Muscle layer of colon (tissue), 2 donors: ENCODE data around the gene ZMIZ1.

Source experiments
- H3K27ac ChIP-seq: one replicate; pipeline ENCODE4 v1.7.0; 2013; ENCODE audit warnings: low read depth, mild to moderate bottlenecking, low read length, moderate library complexity
- H3K27me3 ChIP-seq, 2 donors: one replicate each; pipeline ENCODE4 v1.7.0; 2013; ENCODE audit warnings: low read length in 2 of 2, mild to moderate bottlenecking in 2 of 2; ENCODE audit not compliant: insufficient read depth in 2 of 2, control insufficient read depth in 1 of 2
- H3K36me3 ChIP-seq: one replicate; pipeline ENCODE4 v1.7.0; 2013; ENCODE audit warnings: mild to moderate bottlenecking, low read length; ENCODE audit not compliant: insufficient read depth
- H3K4me1 ChIP-seq: one replicate; pipeline ENCODE4 v1.7.0; 2013; ENCODE audit warnings: mild to moderate bottlenecking, low read length; ENCODE audit not compliant: insufficient read depth
- H3K4me3 ChIP-seq, 2 donors: one replicate each; pipeline ENCODE4 v1.7.0; 2013; ENCODE audit warnings: low read length in 2 of 2, low read depth in 1 of 2, mild to moderate bottlenecking in 1 of 2, moderate library complexity in 1 of 2
- H3K9ac ChIP-seq: one replicate; pipeline ENCODE4 v1.7.0; 2013; ENCODE audit warnings: low read length
- H3K9me3 ChIP-seq: one replicate; pipeline ENCODE4 v1.7.0; 2013; ENCODE audit warnings: mild to moderate bottlenecking, low read length
- donor health status: abdominal sarcoma.
- donor health status: Adenocarcinoma of cecum.

The ZMIZ1 gene

DNA sequence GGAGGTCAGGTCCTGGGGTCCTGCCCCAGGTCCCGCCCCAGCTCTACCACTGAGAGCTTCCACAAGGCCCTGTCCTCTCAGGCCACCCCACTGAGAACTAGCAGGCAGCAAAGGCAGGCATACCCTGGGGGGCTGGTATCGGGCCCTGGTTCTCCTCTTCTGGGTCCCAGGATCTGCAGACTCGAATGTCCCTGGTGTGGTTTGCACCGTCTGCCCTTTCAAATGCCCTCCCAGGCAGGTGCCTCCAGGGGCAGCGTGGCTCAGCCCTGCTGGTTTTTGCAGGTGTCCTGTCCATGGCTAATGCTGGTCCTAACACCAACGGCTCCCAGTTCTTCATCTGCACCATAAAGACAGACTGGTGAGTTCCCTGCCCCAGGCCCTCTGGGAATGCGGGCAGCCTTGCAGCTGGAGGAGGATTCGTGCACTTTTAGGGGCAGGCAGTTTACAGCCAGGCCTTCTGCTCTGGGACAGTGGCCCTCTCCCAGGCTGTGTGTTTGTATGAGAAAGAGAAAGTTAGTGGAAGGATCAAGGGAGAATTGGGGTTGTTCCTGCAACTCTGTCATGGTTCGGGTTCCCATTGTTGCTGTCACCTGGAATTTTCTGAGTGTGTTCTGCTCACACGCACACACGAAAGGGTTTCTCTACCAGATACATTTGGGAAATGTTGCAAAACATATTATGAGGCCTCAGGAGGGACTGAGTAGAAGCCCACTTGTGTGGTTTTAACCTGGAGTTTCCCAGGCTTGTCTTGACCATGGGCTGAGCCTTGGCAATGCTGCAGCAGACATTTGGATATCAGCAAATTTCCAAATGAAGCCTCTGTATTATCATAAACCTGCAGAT, 283.5 kb downstream of the ZMIZ1 start:
- no peaks in the 10 kb centered on the region for H3K9me3 ChIP-seq
- H3K4me1 ChIP-seq, result peaks cover 11% of the 10 kb centered on the region
- H3K36me3 ChIP-seq, result peaks cover 62% of the 10 kb centered on the region
- H3K4me3 ChIP-seq, result no peak overlapping the region
- no peak overlapping the region for H3K9ac ChIP-seq
- no peak overlapping the region for H3K27ac ChIP-seq
- no peaks in the 10 kb centered on the region for H3K27me3 ChIP-seq

DNA sequence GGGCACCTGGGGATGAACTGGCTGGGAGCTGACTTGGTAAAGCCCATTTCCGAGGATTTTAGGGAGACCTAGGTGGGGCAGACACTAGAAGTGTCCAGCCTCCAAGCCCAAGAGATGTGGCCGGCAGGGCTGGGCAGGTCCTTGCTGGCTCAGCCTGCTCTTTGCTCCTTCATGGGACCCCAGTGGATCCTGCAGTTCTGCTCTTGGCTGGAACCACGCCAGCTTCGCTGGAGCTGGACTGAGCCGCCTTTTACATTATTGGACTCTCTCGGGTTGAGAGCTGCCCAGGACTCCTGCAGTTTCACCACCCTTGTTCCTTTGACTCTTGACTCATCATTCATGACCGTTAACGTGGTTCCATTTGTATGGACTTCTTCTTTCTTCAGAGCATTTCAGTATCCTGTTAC, 284.2 kb downstream of the ZMIZ1 start:
- Histone ChIP-seq H3K36me3 (peaks cover 62% of the 10 kb centered on the region), H3K27ac (no peak overlapping the region), H3K9ac (no peak overlapping the region), H3K27me3 (no peaks in the 10 kb centered on the region), H3K9me3 (no peaks in the 10 kb centered on the region), H3K4me1 (peaks cover 11% of the 10 kb centered on the region), H3K4me3 (no peak overlapping the region)

DNA sequence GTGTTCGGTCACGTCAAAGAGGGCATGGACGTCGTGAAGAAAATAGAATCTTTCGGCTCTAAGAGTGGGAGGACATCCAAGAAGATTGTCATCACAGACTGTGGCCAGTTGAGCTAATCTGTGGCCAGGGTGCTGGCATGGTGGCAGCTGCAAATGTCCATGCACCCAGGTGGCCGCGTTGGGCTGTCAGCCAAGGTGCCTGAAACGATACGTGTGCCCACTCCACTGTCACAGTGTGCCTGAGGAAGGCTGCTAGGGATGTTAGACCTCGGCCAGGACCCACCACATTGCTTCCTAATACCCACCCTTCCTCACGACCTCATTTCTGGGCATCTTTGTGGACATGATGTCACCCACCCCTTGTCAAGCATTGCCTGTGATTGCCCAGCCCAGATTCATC, 285.0 kb downstream of the ZMIZ1 start:
- Histone ChIP-seq H3K4me3 (no peak overlapping the region), H3K4me1 (peaks cover 5% of the 10 kb centered on the region), H3K9me3 (no peaks in the 10 kb centered on the region), H3K9ac (no peak overlapping the region), H3K36me3 (peaks cover 62% of the 10 kb centered on the region), H3K27ac (no peak overlapping the region), H3K27me3 (no peaks in the 10 kb centered on the region)

DNA sequence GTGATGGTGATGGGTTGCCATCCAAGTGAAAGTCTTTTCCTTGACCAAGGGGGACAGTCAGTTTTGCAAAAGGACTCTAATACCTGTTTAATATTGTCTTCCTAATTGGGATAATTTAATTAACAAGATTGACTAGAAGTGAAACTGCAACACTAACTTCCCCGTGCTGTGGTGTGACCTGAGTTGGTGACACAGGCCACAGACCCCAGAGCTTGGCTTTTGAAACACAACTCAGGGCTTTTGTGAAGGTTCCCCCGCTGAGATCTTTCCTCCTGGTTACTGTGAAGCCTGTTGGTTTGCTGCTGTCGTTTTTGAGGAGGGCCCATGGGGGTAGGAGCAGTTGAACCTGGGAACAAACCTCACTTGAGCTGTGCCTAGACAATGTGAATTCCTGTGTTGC, 285.4 kb downstream of the ZMIZ1 start:
- no peaks in the 10 kb centered on the region for H3K9me3 ChIP-seq
- H3K36me3 ChIP-seq, result peaks cover 62% of the 10 kb centered on the region
- H3K4me3 ChIP-seq, result no peak overlapping the region

DNA sequence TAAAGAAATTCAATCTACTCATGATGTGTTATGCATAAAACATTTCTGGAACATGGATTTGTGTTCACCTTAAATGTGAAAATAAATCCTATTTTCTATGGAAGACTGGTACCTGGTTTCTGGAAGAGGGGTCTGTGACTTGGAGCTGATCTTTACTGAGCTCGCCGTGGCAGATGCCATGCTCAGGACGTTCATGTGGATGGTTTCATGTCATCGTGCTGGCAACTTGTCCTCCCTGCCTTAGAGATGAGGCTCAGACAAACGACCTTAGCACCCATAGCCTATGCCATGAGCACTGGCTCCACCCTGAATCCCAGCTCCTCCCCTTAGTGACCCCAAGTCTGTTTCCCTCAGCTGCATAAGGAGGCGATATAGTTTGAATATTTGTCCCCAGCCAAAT, 285.8 kb downstream of the ZMIZ1 start:
- no peak overlapping the region for H3K4me3 ChIP-seq
- H3K27me3 ChIP-seq, result no peaks in the 10 kb centered on the region
- H3K36me3 ChIP-seq, result peaks cover 57% of the 10 kb centered on the region
- H3K9me3 ChIP-seq, result no peaks in the 10 kb centered on the region
- no peak overlapping the region for H3K27ac ChIP-seq
- no peak overlapping the region for H3K9ac ChIP-seq
- no peaks in the 10 kb centered on the region for H3K4me1 ChIP-seq

More for the DNA sequence above, 285.4 kb downstream of the ZMIZ1 start:
- Histone ChIP-seq H3K27ac (no peak overlapping the region), H3K9ac (no peak overlapping the region), H3K27me3 (no peaks in the 10 kb centered on the region), H3K4me1 (peaks cover under 1% of the 10 kb centered on the region)

DNA sequence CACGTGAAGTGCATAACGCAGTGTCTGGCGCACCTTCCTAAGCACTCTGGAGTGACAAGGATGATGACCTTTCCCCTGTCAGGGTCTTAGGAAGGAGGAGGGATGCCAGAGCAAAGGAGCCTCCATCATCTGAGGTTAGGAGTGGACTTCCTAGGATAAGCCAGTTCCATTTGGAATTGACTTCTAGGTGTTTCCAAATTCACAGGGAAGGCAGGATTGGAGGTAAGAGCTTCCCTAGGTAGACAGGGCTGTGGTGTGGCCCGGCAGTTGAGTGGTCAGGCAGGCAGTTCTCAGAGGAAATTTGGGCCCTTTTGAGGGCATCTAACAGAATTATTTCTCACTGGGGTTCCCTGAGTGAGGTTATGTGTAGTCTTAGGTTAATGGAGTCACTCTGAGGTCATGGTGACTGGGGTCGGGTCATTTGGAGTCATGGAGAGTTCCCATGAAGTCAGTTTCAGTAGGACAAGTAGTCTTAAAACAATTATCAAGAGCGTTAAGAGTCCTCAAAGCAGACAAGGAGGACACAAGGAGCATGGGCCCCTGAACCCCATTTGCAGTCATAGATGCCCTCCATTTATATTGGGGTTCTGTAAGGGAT, 286.8 kb downstream of the ZMIZ1 start:
- Histone ChIP-seq H3K36me3 (peaks cover 48% of the 10 kb centered on the region), H3K27ac (no peak overlapping the region), H3K9me3 (no peaks in the 10 kb centered on the region), H3K27me3 (no peaks in the 10 kb centered on the region), H3K4me1 (no peaks in the 10 kb centered on the region), H3K9ac (no peak overlapping the region), H3K4me3 (no peak overlapping the region)

DNA sequence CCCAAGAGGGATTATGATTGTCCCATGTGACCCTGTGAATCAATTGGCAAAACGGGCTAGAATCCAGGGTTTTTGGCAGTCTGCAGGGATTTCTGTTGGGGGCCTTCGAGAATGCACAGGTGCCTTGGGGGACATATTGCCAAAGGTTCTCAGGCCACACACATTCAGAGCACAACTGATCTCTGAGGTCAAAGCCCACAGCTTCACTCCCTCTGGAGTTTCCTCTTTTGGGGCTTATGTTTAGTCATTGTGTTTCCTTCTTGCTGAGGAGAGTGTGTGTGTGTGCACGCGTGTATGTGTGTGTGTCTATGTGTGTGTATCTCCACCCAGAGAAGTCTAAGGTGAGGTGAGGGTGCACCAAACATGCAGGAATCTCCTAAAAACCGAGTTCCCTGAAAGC, 287.3 kb downstream of the ZMIZ1 start:
- no peak overlapping the region for H3K4me3 ChIP-seq
- H3K36me3 ChIP-seq, result peaks cover 43% of the 10 kb centered on the region
- H3K27ac ChIP-seq, result no peak overlapping the region
- no peaks in the 10 kb centered on the region for H3K4me1 ChIP-seq
- H3K27me3 ChIP-seq, result no peaks in the 10 kb centered on the region
- no peaks in the 10 kb centered on the region for H3K9me3 ChIP-seq
- no peak overlapping the region for H3K9ac ChIP-seq

DNA sequence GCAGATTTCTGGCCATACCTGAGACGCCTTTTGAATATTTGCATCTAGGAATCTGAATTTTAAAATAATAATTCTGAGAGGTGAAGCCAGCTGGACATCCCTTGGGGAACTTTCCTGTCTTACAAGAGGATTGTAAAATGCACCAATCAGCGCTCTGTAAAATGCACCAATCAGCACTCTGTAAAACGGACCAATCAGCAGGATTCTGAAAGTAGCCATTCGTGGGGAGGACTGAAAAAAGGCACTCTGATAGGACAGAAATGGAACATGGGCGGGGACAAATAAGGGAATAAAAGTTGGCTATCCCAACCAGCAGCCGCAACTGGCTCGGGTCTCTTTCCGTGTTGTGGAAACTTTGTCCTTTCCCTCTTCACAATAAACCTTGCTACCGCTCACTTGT, 288.4 kb downstream of the ZMIZ1 start:
- Histone ChIP-seq H3K4me3 (no peak overlapping the region), H3K9ac (no peak overlapping the region), H3K4me1 (no peaks in the 10 kb centered on the region), H3K27ac (no peak overlapping the region), H3K9me3 (no peaks in the 10 kb centered on the region), H3K27me3 (no peaks in the 10 kb centered on the region), H3K36me3 (peaks cover 34% of the 10 kb centered on the region)

DNA sequence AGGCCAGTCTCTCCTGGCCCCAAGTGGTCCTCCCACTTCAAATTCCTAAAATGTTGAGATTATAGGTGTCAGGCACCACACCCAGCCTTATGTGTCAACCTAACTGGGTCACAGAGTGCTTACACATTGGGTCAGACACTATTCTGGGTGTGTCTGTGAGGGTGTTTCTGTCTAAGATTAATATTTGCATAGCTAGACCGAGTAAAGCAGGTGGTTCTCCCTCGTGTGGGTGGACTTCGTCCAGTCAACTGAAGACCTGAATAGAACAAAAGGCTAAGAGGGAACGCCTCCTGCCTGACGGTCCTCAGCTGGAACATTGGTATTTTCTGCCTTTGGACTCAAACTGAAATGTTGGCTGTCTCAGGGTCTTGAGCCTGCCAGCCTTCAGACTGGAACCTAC, 290.0 kb downstream of the ZMIZ1 start:
- Histone ChIP-seq H3K4me3 (no peak overlapping the region), H3K4me1 (no peaks in the 10 kb centered on the region), H3K9ac (no peak overlapping the region), H3K27me3 (no peaks in the 10 kb centered on the region), H3K36me3 (peaks cover 18% of the 10 kb centered on the region), H3K27ac (no peak overlapping the region), H3K9me3 (no peaks in the 10 kb centered on the region)

DNA sequence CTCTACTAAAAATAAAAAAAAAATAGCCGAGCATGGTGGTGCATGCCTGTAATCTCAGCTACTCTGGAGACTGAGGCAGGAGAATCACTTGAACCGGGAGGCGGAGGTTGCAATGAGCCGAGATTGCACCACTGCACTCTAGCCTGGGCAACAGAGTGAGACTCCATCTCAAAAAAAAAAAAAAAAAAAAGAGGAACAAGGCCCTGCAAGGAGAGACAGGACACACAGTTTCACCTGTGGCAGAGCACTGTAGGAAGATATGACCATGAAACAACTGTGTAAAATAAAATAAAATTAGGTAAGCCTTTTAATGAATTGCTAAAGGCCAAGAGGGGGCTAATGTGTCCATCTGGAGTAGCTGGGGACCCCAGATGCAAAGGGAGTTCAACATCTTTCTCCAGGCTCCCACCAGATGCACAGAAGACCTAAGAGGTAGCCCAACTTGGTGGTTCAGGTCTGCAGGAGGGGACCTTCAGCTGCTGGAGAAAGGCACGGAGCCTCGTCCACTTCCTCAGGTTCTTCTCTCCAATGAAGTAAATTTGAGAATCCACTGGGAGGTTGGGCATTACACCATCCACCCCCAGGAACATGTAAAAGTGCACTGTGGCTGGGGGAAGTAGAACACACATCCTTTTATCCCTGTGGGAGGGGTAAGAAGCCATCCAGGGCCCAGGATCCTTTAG, 291.2 kb downstream of the ZMIZ1 start:
- H3K9ac ChIP-seq, result no peak overlapping the region
- no peaks in the 10 kb centered on the region for H3K4me1 ChIP-seq
- no peak overlapping the region for H3K27ac ChIP-seq
- H3K4me3 ChIP-seq, result no peak overlapping the region
- no peaks in the 10 kb centered on the region for H3K27me3 ChIP-seq
- peaks cover 7% of the 10 kb centered on the region for H3K36me3 ChIP-seq
- no peaks in the 10 kb centered on the region for H3K9me3 ChIP-seq

DNA sequence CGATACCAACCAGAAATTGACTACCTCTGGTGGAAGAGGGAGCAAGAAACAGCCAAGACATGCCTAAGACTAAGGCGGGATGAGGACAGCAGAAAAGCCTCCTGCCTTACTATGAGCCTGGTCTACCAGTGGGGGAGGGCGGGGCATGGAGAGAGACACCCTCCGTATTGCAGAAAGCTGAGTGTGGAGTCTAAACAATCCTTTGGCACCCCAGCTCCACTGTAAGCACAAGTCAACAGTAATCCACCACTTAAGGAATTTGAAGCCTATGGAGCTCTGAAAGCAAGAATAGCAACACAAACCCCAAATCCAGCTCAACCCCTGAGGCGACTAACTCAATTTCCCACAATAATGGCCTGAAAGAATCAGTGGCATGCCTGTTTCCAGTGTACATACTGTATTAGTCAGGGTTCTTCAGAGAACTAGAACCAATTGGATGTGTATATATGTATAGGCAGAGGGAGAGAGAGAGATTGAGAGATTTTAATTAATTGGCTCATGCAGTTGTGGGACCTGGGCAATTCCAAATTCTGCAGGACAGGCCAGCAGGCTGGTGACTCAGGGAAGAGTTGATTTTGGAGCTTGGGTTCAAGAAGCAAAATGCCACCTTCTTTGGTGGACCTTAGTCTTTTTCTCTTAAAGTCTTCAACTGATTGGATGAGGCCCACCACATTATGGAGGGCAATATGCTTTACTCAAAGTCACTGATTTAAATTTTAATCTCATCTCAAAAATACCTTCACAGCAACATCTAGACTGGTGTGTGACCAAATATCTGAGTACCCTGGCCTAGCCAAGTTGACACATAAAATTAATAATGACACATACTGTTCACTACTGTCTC, 292.0 kb downstream of the ZMIZ1 start:
- no peak overlapping the region for H3K9ac ChIP-seq
- no peaks in the 10 kb centered on the region for H3K4me1 ChIP-seq
- H3K9me3 ChIP-seq, result no peaks in the 10 kb centered on the region
- H3K27me3 ChIP-seq, result no peaks in the 10 kb centered on the region
- H3K27ac ChIP-seq, result no peak overlapping the region
- H3K4me3 ChIP-seq, result no peak overlapping the region
- no peaks in the 10 kb centered on the region for H3K36me3 ChIP-seq
